ENCODE measurements around the gene C14orf132.

GRCh38 chr14:96050482-96050881 lies 11.3 kb downstream of the C14orf132 start:
- no peak for TF ChIP-seq EZH2 (IDR thresholded peaks at IDR 0.05; ENCODE audit: borderline replicate concordance)
- TF ChIP-seq, protein P1, sequence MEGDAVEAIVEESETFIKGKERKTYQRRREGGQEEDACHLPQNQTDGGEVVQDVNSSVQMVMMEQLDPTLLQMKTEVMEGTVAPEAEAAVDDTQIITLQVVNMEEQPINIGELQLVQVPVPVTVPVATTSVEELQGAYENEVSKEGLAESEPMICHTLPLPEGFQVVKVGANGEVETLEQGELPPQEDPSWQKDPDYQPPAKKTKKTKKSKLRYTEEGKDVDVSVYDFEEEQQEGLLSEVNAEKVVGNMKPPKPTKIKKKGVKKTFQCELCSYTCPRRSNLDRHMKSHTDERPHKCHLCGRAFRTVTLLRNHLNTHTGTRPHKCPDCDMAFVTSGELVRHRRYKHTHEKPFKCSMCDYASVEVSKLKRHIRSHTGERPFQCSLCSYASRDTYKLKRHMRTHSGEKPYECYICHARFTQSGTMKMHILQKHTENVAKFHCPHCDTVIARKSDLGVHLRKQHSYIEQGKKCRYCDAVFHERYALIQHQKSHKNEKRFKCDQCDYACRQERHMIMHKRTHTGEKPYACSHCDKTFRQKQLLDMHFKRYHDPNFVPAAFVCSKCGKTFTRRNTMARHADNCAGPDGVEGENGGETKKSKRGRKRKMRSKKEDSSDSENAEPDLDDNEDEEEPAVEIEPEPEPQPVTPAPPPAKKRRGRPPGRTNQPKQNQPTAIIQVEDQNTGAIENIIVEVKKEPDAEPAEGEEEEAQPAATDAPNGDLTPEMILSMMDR (IDR thresholded peaks at IDR 0.05; ENCODE audit: poor library complexity), result no peak
- TF ChIP-seq EZH2phosphoT487 (IDR thresholded peaks at IDR 0.05; ENCODE audit: low read depth, severe bottlenecking, unreplicated experiment), result no peak
